MM.1S (cell line): ENCODE measurements around the gene DTNB.

Source experiments
- CTCF ChIP-seq: fragments of 300-600 bp; sonication (generic); IDR thresholded peaks from 2 replicates; pipeline ENCODE4 v1.5.1; 2016; ENCODE audit warnings: antibody characterized with exemption, low read length, mixed read lengths
- EZH2 ChIP-seq: fragments of 300-600 bp; sonication (generic); optimal IDR thresholded peaks from 2 replicates; pipeline ENCODE3; 2017; ENCODE audit warnings: low read depth, mild to moderate bottlenecking, antibody characterized with exemption, low read length, mixed read lengths
- EZH2phosphoT487 ChIP-seq: fragments of 300-600 bp; sonication (generic); IDR thresholded peaks from 2 replicates; pipeline ENCODE4 v1.6.1; 2018; ENCODE audit warnings: antibody characterized with exemption, low read length

GRCh38 chr2:25337276-25337675 lies 336.1 kb downstream of the DTNB start:
- TF ChIP-seq EZH2phosphoT487 = no peak
- no peak for TF ChIP-seq EZH2
- no peak for TF ChIP-seq CTCF
